GM03348 (cell line): ENCODE measurements around the gene MYH9.

Source experiments
- DNase-seq: peaks from one replicate; pipeline ENCODE4 v3.0.0; 2012; ENCODE audit warnings: low spot score

MYH9 gene

DNA sequence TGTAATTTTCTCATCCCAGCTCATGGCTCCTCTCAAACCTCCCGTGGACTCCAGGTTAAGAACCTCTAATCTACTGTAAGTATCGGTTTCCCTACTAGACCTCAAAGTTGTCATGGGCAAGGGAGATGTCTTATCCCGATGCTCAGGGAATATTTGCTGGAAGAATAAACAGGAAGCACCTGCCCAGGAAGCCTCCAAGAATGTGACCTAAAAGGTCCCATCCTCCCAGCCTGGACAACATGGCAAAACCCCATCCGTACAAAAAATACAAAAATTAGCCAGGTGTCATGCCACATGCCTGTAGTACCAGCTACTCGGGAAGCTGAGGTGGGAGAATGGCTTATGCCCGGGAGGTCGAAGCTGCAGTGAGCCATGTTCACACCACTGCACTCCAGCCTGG, 72.4 kb downstream of the MYH9 start:
- no peak for DNase-seq

DNA sequence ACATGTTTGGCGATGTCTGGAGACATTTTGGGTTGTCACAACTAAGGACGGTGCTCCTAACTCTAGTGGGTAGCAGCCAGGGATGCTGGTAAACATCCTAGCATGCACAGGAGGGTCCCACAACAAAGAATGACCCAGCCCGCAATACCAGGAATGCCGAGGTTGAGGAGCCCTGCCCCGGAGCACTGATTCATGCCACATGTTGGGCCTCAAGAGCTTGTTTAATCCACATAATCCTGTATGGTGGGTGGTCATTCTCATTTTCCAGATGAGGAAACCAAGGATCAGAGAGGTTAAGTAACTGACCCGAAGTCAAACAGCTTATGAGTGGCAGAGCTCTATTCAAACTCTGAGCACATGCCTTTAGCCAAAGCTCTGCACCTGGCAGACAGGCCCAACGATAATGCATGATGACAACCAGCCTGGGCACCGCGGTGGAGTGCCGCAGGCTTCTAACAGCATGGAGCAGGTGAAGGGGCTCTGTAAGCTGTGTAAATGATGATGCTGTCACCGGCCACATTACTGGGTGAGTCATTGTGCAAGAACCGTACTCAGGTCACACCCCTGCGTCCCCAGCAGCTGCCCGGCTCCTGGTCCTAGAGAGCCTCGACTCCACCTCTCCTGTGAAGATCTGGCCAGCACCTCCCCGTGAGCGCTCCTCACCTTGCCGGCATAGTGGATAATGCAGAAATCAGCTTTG, 76.2 kb downstream of the MYH9 start:
- DNase-seq: no peak

DNA sequence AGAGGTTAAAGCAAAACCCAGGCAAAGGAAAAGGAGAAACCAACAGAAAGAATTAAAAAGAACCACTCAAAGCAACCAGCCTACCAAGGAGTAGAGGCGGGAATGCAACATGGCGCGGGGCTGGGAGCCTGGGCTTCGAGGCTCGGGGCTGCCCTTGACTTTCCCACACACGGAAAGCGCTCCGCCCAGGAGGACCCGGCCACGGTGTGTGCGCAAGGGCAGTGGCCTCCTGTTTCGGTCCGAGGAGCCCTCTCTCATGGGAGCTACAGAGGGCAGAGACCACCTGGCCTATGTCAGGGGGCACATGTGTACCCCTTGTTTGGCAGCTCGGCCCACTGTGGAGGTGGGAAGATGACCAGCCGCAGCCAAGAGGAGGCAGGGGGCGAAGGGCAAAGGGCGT, 78.9 kb downstream of the MYH9 start:
- DNase-seq: no peak

DNA sequence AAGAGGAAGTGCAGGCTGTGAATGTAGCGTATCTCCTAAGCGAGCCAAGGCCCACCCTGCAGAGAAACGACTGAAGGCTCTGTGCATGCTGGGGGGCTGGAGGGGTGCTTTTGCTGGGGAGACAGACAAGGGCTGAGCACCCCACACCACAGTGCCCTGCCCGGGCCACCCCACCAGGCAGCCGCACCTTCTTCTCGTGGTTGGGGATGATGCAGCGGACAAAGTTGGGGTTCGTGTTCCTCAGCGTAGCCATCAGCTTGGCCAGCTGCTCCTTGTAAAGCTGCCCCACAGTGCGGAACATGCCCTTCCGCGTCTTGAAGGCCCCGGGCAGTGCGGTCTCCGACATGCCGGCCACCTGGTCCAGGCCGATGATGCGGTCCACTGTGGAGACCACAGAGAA, 81.5 kb downstream of the MYH9 start:
- DNase-seq: no peak

DNA sequence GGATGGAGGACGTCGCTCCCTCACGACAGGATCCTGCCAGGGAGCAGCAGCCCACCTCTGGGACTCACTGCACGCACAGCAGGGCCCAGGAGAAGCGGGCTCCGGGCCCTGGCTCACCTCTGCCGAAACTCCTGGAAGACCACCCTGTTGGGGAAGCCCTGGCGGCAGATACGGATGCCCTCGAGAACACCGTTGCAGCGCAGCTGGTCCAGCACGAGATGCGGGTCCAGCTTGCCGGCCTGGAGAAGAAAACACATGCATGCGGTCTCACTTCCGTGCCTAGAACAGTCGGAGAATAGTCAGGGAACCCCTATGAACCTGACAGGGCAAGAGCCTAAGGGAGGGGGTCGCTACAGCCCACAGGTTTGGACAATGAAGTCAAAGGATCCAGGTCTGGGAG, 82.0 kb downstream of the MYH9 start:
- no peak for DNase-seq

DNA sequence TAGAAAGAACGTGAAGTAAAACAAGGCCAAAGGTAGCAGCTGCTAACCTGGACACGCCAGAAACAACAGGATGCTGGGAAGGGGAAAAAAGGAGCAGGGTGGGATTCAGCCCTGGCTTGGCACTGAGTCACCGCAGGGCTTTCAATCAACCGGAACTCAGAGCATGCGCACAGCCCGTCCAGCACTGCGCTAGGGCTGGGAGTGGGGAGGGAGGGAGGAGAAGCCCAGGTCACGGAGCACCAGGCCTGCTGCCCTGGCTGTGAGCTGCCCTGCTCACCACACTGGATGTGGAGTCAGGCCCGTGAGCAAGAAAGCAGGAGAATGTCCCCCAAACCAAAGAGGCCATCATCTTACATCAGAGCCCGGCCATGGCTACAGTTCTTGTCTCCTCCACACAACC, 83.3 kb downstream of the MYH9 start:
- DNase-seq: no peak

DNA sequence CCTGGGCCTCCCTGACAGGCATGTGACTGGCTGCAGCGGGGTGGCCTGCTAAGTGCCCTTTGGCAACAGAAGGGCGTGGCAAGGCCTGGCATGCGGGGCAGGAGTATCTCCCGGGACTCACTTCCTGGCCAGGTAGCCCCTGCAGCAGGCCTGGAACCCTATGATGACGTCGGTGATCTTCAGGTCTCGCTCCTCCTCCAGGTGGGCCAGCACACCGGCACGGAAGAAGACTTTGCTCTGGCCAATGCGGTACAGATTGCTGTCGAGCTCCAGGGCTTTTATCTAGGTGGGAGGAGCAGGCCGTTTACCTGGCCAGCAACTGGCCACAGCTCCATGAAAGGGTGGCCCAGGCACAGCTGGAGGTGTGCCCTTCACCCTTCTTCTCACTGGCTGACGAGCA, 83.9 kb downstream of the MYH9 start:
- DNase-seq: no peak

DNA sequence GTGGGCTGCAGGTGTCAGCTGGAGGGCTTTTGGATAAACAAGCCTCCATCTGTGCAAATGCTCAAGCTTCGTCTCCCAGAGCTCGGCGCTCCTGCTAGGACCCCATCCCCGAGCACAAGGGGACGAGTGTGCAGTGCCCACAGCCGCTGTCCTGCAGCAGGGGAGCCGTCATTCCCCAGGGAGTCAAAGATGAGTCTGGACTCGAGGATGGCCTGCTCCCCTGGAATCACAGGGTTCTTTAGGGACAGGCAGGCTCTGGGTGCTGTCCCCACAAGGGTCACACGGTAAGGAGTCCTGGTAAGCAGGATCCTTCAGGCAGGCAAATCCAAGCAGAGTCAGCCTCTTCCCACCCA, 84.7 kb downstream of the MYH9 start:
- no peak for DNase-seq

DNA sequence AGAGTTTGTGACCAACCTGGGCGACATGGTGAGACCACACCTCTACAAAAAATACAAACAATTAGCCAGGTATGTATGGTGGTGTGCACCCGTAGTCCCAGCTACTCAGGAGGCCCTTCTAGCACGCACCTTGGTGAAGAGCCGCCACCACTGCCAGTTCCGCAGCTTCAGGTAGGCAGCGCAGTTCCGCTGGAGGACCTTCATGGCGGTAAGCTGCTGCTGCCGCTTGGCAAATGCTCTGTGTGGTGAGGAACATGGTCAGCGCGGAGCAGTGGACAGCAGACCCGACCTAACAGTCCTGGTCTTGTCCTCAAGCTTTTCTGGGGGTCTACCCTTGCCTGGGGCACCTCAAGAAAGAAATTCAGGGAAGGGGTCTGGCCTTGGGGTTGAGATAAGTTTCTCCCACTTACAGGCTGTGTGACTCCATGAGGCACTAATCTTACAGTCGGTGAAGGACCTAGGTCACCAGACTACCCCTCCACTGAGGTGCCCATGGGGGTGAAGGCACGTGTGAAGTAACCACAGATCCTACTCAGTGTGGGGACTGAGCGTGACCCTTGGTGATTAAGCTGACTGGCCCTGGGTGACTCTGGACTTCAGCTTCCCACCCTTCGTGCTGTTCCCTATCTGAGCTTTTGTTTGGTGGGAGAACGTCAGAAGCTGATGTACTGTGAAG, 85.2 kb downstream of the MYH9 start:
- DNase-seq: no peak

DNA sequence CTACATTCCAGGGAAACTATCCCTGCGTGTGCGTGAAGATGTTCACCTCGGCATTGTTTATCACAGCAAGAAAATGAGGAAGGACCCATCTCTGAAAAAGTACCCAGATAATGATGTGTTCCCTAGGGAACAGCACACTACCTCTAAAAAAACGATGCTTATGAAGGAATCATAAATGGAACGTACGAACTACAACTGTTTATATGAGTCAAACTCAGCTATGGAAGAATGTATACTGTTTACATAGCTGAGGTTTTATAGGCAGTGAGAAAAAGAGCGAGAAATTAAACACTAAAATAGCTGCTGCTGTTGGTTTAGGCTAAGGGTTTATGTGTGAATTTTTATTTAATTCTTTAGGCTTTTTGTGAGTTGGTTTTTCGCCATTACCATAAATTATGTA, 85.9 kb downstream of the MYH9 start:
- DNase-seq: no peak

DNA sequence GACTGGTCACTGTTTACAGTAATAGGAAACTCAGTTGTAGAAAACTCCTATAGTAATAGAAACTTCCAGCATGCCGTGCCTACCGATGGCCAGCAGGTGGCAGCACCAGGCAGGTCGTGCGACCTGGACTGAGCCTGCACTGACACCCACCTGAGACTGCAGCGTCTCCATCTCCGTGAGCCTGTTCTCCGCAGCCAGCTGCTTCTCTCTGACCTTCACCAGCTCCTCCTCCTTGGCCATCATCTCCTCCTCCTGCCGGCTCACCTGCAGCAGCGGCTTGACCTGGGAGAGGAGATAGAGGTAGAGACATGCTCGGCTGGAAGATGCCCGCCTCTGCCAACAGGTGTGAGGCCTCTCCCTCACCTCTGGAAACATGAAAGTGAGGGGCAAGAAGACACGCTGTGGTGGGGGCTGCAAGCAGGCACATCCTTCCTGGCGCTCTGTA, 86.4 kb downstream of the MYH9 start:
- peak; percentile 79 for DNase-seq

DNA sequence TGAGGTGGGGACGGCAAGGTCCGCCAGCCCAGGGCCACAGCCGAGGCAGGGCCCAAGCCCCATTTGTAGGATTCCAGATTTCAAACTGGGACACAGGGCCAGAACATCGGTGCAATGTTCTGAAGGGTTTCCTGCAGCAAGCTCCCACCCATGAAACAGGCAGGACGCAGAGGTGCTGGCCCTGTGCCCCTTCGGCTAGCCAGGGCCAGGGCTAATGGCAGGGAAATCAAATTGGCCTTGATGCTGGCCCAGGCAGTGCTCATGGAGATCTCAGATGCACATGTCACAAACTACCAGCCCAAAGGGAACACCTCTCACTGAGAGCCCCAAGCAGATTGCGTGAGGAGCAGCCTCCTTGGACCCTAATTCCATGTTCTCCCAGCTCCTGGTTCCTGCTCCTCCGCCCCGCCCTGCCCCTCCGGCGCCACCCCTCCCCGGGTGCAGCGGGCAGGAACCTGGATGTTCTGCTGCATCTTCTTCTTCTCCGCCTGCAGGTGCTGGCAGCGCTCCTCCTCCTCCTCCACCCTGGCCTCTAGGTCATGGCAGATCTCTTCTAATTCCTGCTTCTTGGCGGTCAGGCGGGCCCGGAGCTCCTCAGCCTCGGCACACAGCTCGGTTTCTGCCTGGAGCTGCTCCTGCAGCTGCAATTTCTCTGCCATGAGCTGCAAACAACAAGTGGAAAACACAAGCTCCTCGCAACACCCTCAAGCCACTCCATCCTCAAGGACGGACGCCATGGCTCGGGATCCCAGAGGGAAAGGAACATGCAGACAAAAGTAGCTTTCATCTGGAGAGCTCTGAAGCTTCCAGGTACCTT, 87.2 kb downstream of the MYH9 start:
- DNase-seq: no peak

DNA sequence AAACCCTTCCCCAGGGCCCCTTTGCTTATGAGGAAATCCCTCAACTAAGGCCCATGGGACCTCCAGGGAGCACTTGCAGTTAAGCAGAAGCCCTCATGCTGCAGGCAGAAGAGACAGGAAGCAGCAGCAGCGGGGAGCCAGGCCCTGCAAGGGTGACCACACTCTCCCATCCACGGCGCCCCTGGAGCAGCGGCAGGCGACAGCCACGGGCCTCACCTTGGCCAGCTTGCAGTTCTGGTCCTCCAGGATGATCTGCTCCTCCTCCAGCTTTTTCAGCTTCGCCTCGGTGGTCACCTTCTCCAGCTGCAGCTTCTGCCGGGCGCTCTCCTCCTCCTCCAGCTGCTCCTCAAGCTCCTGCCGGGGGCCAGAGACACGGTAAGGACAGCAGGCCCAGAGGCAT, 87.9 kb downstream of the MYH9 start:
- DNase-seq: no peak

DNA sequence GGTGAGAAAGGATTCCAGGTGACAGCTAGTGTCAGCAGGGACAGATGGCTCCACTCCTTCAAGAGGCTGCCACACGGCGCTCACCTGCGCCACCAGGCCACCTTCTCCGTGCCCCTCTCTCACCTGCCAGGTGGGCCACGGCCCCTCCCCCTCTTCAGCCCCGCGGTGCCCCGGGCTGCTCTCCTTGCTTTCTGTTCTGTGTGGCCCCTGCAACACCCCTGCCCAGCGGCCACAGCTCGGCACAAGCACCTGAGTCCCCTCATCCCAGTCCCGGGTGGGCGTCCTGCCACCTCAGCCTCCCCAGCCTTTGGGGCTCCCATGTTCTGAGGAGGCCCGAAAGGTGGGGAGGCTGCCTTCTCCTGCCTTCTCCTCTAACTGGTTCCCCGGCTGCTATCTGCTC, 88.5 kb downstream of the MYH9 start:
- DNase-seq: no peak

DNA sequence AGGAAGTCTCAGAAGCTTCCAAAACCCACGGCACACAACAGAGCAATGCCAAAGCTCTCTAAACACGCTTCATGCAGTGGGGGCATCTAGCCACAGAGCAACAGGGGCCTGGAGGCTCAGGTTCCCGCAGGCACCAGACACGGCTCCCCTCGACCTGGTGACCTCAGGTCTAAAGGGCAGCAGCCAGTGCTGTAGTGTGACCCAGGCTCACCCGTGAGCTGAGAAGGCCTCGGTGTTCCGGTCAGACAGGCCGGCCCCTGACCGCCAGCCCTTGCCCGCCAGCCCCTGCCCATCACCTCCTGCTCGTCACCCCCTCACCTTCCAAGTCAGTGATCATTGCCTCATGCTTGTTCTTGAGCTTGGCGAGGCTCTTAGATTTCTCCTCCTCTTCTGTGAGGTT, 89.2 kb downstream of the MYH9 start:
- DNase-seq: no peak

DNA sequence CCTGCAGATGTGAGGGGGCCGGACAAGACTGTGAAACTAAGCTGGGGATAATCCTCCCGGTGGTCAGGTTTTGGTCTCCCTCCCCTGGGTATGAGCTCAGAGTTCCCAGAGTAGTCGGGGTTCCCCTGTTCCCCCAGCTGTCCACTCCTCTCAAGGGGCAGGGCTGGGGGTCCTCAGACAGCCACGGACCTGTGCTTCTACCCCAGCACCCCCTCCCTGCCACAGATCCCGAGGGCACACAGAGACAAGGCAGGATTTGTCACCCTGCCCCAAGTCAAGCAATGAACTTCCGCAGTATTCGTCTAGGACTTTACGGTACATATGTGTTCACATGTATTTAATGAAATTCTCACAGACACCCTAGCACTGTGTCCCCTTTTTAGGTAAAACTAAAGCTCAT, 89.6 kb downstream of the MYH9 start:
- DNase-seq: no peak

DNA sequence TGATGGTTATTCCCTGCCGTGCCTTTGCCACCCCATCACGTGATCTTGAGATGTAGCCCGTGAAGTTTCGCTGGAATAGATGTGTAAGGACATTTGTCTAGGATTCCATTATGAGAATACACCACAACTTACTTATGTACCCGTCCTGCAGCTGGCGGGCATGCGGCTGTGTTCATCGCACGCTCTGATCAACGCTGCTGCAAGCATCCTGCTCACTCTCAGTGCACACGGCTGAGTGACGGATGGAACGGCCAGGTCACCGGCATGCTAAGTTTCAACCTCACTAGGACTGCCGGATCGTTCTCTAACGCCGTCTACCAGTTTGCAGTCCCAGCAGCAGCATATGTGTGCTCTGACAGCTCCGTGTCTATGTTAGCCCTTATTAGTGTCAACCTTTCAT, 90.2 kb downstream of the MYH9 start:
- DNase-seq: no peak

DNA sequence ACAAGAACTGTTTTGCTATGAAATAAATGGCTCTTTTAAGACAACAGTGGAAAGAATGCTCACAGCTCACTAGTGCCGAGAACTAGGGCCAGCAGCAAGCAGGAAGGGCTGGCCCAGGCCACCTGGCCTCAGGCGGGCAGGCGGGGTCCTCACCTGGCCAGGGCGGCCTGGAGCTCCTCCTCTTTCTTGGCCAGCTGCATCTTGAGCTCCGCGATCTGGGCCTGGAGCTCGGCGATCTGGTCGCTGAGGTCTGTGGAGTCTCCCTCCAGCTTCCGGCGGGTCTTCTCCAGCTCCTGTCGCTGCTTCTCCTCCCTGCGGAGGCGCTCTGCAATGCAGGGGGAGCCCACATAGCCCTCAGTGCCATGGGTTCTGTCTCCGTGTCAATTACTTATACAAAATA, 91.1 kb downstream of the MYH9 start:
- no peak for DNase-seq

DNA sequence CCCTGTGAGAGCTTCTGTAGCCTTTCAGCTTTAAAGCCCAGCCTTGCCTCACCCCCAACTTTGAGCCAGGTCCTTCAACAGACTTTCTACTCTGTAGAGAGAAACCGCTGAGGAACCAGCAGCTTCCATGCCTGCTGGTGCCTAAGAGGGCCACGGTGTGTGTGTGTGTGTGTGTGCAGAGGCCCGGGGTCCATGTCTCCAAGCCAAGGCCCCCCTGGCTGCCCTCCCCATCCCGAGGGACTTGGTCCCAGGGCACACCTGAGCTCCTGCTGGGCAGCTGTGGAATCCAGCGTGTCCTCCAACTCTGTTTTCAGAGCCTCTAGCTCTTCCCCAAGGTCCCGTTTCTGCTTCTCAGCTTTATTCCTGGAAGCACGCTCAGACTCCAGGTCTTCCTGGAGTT, 92.5 kb downstream of the MYH9 start:
- DNase-seq: no peak

DNA sequence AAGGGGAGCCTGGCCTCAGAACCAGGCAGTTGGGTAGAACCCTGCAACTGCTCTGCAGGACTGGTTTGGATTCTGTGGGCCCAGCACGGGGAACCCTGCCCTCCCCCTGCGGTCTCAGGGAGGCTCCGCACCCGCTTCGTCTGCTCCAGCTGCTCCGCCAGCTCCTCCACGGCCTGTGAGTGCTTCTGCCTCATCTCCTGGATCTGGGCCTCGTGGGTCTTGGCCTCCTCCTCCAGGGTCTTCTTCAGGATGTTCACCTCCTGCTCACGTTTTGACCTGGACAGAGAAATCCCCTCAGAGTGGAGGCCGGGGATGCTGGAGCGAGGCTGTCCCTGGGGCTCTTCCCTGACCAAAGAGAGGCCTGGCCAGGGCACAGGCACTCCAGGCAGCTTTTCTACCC, 93.0 kb downstream of the MYH9 start:
- no peak for DNase-seq

DNA sequence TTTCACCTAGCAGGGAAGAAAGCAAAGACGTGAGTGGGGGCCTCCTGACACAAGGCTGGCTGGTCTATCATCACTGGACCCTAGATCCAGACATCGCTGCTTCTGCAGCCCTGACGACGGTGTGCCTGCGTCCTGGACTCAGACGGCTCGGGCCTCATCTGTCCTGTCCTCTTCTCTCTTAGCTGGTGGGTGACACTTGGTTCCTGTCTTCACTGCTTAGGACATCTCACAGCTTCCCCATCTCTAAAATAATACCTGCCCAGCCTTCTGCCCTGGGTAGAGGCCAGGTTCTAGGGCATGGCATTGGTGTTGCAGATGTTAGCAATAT, 93.5 kb downstream of the MYH9 start:
- DNase-seq: no peak

DNA sequence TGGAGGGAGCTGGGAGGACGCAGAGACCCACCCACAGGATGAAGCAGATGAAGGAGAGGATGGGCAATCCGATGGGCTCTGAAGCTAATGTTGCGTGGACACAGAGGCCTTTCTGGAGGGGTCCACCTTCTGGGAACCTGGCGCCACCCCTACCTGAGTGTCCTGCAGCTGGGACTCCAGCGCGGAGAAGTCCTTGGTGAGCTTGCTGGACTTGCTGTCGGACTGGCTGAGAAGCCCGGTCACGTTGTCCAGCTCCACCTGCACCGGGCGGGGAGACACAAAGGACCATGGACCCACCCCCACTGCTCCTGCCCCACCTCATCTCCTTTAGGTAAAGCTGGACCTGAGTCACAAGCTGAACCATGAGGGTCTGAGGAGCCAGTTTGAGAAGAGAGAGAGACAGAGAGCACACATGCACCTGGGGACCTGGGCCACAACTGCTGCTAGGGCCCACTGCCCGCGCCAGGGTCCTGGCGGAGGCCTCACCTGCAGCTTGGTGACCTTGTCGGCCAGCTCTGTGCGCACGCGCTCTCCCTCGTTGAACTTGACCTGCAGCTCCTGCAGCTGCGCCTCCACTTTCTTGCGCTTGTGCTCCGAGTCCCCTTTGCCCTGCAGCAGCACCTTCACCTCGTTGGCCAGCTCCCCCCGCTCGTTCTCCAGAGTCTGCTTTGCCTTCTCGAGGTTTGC, 94.0 kb downstream of the MYH9 start:
- DNase-seq: no peak
